GM20431 (cell line): ENCODE measurements around the gene EMP2.

ENCODE experiments used
- in situ Hi-C: fragments of 300-500 bp; cut with MseI, MboI; formaldehyde crosslinking; loops from one replicate; pipeline ENCODE4 v1.15.0; 2020; ENCODE audit warnings: low sequenced_read_pairs; ENCODE audit not compliant: unreplicated experiment

The EMP2 gene

GRCh38 chr16:10529895-10530669 lies 50.3 kb downstream of the EMP2 start:
- in situ Hi-C loops: loop anchor here (10.0 kb wide), 1 partner anchor 205 kb away; no protein-coding TSS in a partner anchor

GRCh38 chr16:10528635-10529034 lies 51.8 kb downstream of the EMP2 start:
- in situ Hi-C loops: loop anchor here (10.0 kb wide), 1 partner anchor 206 kb away; no protein-coding TSS in a partner anchor

GRCh38 chr16:10526962-10527361 lies 53.4 kb downstream of the EMP2 start:
- in situ Hi-C loops: loop anchor here (10.0 kb wide), 1 partner anchor 208 kb away; no protein-coding TSS in a partner anchor

GRCh38 chr16:10525214-10525825 lies 55.1 kb downstream of the EMP2 start:
- in situ Hi-C loops: loop anchor here (10.0 kb wide), 1 partner anchor 209 kb away; no protein-coding TSS in a partner anchor

GRCh38 chr16:10522966-10523365 lies 57.4 kb downstream of the EMP2 start:
- in situ Hi-C loops: loop anchor here (10.0 kb wide), 1 partner anchor 212 kb away; no protein-coding TSS in a partner anchor

GRCh38 chr16:10521681-10522274 lies 58.6 kb downstream of the EMP2 start:
- in situ Hi-C loops: loop anchor here (10.0 kb wide), 1 partner anchor 213 kb away; no protein-coding TSS in a partner anchor

- in situ Hi-C loops: loop anchor here (10.0 kb wide), 1 partner anchor 214 kb away; no protein-coding TSS in a partner anchor
Observed at GRCh38 chr16:10520869-10521578, 59.4 kb downstream of the EMP2 start.

GRCh38 chr16:10519929-10520868 lies 60.2 kb downstream of the EMP2 start:
- in situ Hi-C loops: loop anchor here (10.0 kb wide), 3 partner anchors 205 to 405 kb away; no protein-coding TSS in a partner anchor

- in situ Hi-C loops: loop anchor here (10.0 kb wide), 2 partner anchors 204 to 406 kb away; no protein-coding TSS in a partner anchor
Observed at GRCh38 chr16:10519297-10519696, 61.1 kb downstream of the EMP2 start.

- in situ Hi-C loops: loop anchor here (10.0 kb wide), 2 partner anchors 204 to 406 kb away; no protein-coding TSS in a partner anchor
Observed at GRCh38 chr16:10518479-10519041, 61.8 kb downstream of the EMP2 start.

- in situ Hi-C loops: loop anchor here (10.0 kb wide), 2 partner anchors 203 to 407 kb away; no protein-coding TSS in a partner anchor
Observed at GRCh38 chr16:10517868-10518267, 62.5 kb downstream of the EMP2 start.

GRCh38 chr16:10514369-10515055 lies 65.9 kb downstream of the EMP2 start:
- in situ Hi-C loops: loop anchor here (10.0 kb wide), 2 partner anchors 200 to 410 kb away; no protein-coding TSS in a partner anchor

GRCh38 chr16:10511829-10512228 lies 68.6 kb downstream of the EMP2 start:
- in situ Hi-C loops: loop anchor here (10.0 kb wide), 2 partner anchors 197 to 413 kb away; no protein-coding TSS in a partner anchor

GRCh38 chr16:10510279-10510678 lies 70.1 kb downstream of the EMP2 start:
- in situ Hi-C loops: loop anchor here (10.0 kb wide), 2 partner anchors 195 to 415 kb away; no protein-coding TSS in a partner anchor

GRCh38 chr16:10509534-10510025 lies 70.8 kb downstream of the EMP2 start:
- in situ Hi-C loops: loop anchor here (10.0 kb wide), 3 partner anchors 195 to 415 kb away; no protein-coding TSS in a partner anchor

GRCh38 chr16:10505286-10505685 lies 75.1 kb downstream of the EMP2 start:
- in situ Hi-C loops: loop anchor here (10.0 kb wide), 1 partner anchor 250 kb away; no protein-coding TSS in a partner anchor

GRCh38 chr16:10504404-10504885 lies 76.0 kb downstream of the EMP2 start:
- in situ Hi-C loops: loop anchor here (10.0 kb wide), 1 partner anchor 250 kb away; no protein-coding TSS in a partner anchor
